ENCODE results near the gene TMEM63B.

- TF ChIP-seq CTCF (IDR thresholded peaks at IDR 0.05; ENCODE audit: control extremely low read depth in 1 of 3, insufficient read depth in 1 of 3, low read depth in 1 of 3, low read length in 3 of 3) (no peak), ATF3 (IDR thresholded peaks at IDR 0.05; ENCODE audit: insufficient read depth, low read depth, low read length) (no peak), POLR2A (IDR thresholded peaks at IDR 0.05; ENCODE audit: control extremely low read depth in 1 of 2, low read depth in 2 of 2, low read length in 2 of 2) (no peak), SP1 (IDR thresholded peaks at IDR 0.05; ENCODE audit: low read depth, low read length) (no peak), HDAC2 (IDR thresholded peaks at IDR 0.05; ENCODE audit: borderline replicate concordance in 1 of 2, low read depth in 2 of 2, low read length in 2 of 2) (no peak), MAFK (IDR thresholded peaks at IDR 0.05; ENCODE audit: low read depth, low read length) (no peak), EP300 (IDR thresholded peaks at IDR 0.05; ENCODE audit: borderline replicate concordance in 1 of 2, low read depth in 2 of 2, low read length in 2 of 2) (no peak), E2F6 (IDR thresholded peaks at IDR 0.05) (no peak), BACH1 (IDR thresholded peaks at IDR 0.05; ENCODE audit: low read length) (no peak)
Measured at GRCh38 chr6:44201638-44202303, 74.4 kb downstream of the TMEM63B start.

All from H1 (cell line).